GM19395 (cell line): ENCODE measurements around the gene PIK3R6.
"Not testable (repeated sequence)": the region's sequence is repeated elsewhere in the genome, so short reads cannot be mapped to it uniquely, and the experiment has no call there.

Source experiments
- ATAC-seq: cut with Tn5 transposase; IDR thresholded peaks from one replicate; pipeline ENCODE4 v1.9.1; 2021; ENCODE audit warnings: mild to moderate bottlenecking, moderate library complexity; ENCODE audit not compliant: unreplicated experiment

PIK3R6 gene

DNA sequence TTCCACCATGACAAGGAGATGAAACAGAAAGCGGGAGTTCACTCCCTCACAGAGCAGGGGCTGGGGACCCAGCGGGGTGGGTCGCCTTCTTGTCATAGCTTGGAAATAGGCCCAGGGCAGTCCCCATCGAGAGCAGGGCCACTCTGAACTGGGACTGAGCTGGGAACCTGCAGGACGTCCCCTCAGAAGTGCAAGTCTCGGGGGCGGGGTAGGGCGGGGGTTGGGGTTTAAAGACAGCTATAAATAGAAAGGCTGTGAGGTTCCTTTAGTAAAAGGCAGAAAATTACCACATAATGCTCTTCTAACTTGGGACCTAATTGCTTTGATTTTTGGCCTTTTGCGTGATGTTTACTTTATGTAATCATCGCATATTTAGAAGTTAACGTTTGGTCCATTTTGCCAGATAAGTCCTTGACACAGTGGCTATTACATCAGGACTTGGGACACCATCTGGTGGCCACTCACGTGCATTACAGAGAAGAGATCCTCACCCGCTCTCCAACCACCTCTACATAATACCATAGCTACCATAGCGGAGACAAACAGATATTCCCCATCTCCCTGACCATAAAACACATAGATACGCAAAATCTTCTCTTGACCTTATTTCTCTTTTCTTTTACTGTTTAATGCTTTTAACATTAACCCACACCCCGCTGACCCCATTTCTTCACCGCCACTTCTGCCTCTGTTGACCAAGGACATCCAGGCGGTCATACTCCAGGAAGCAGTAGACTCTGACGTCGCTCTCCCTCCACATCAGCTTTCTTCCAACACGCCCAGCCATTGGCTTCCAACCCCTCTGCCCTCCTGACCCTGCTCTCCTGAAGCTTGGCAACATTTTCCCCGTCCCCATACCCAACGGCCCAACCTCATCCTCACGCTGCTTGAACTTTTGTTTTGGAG is 27.5 kb upstream of the PIK3R6 start:
- no peak for ATAC-seq

DNA sequence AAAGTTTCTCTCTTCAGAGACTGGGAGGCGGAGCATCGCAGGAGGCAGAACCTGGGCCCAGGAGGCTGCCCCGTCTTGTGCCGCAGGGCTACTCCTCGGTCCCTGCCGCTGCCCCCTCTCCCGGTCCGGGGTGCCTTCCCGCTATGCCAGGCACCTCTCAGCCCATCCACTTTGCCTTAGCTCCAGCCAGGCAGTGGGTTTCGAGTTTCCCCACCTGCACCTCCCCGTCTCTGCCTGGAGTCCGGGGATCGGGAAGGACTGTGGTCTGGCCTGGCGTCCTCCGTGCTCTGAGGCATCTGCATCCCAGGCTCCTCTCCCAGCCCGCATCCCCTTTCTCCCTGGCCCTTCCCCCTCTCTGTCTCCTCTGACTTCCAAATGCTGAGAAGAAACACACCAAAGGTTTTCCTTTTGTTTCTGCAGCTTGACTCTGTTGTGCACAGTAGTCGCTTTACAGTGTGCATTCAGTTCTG is 26.8 kb upstream of the PIK3R6 start:
- ATAC-seq, result no peak

GRCh38 chr17:8893621-8894201 is 26.2 kb upstream of the PIK3R6 start:
- ATAC-seq, result no peak

DNA sequence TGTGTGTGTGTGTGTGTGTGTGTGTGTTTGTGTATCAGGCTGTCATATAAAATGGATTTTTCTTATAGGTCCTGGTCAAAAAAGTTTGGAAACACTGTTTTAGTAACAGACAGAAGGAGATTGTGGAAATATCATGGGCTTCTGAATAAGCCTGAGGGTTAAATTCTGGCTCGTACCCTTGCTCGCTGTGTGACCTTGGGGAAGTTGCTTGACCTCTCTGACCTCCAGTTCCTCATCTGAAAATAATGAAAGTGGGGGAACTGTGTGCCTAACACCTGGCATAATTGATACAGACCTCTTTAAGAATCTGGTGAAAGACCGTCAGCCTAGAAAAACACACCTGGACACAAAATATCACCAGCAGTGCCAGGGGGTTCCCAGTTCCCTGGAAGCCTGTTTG is 25.6 kb upstream of the PIK3R6 start:
- no peak for ATAC-seq

GRCh38 chr17:8892338-8892690 is 24.8 kb upstream of the PIK3R6 start:
- no peak for ATAC-seq

GRCh38 chr17:8890671-8891070 is 23.2 kb upstream of the PIK3R6 start:
- ATAC-seq, result no peak

- no peak for ATAC-seq
Observed at GRCh38 chr17:8889458-8890210, 22.2 kb upstream of the PIK3R6 start.

DNA sequence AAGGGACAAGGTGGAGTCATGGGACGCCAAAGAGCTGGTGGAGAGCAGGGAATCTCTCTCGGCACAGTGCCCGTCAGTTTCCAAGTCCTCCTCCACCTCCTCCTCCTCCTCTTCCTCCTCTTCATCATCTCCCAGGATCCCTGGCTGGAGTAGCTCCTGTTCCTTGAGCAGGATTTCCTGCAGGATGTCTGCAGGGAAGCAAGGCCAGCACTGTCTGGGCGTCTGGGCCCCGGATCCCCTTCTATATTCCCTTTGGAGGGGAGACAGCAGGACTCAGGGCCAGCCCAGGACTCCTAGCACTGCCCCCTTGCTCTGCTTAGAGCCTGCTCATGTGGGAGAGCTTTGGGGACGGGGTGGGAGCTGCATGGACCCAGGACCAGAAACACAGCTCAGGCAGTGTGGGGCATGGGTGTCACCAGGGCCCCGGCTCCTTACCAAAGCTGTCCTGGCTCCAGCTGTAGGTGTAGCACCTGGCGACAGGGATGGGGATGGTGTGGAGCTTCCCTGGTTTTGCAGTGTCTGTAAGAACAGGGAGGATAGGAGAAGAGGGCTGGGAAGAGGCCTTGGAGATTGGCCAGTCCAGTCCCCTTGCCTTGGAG is 21.3 kb upstream of the PIK3R6 start:
- ATAC-seq, result no peak

GRCh38 chr17:8887834-8888703 is 20.6 kb upstream of the PIK3R6 start:
- ATAC-seq, result no peak

GRCh38 chr17:8887301-8887700 is 19.8 kb upstream of the PIK3R6 start:
- no peak for ATAC-seq

DNA sequence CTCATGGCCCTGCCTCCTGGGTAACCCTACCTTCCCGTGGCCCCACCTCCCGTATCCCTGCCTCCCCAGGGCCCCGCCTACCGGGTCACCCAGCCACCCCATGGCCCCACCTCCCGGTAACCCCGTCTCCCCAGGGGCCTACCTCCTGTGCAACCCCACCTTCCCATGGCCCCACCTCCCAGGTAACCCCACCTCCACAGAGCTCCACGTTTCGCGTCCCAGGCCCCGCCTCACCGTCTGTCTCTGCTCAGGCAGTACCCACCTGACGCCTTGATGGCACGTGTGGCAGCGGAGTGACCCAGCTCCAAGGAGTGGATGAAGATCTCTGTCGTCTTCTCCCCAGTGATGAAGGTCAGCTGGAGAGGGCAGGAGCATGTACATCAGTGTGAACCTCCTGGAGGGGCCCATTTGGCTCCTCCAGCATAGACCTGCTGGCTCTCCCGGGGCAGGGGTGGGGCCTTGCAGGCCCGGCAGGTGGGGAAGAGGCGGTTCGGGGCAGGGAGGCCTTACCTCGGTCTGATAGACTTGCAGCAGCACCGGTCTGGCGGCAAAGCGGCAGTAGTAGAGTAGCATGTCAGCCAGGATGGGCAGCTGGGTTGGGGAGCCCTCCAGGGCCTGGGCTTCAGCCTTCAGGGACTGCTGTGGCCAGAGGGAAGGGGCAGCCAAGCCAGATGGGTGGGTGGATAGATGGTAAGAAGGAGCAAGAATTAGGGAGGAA is 18.7 kb upstream of the PIK3R6 start:
- ATAC-seq, result no peak

GRCh38 chr17:8885163-8885966 is 17.9 kb upstream of the PIK3R6 start:
- not testable (repeated sequence) for ATAC-seq

- no peak for ATAC-seq
Observed at GRCh38 chr17:8884336-8884990, 17.0 kb upstream of the PIK3R6 start.

GRCh38 chr17:8883353-8883752 is 15.9 kb upstream of the PIK3R6 start:
- ATAC-seq, result no peak

GRCh38 chr17:8881606-8882005 is 14.1 kb upstream of the PIK3R6 start:
- ATAC-seq, result no peak

DNA sequence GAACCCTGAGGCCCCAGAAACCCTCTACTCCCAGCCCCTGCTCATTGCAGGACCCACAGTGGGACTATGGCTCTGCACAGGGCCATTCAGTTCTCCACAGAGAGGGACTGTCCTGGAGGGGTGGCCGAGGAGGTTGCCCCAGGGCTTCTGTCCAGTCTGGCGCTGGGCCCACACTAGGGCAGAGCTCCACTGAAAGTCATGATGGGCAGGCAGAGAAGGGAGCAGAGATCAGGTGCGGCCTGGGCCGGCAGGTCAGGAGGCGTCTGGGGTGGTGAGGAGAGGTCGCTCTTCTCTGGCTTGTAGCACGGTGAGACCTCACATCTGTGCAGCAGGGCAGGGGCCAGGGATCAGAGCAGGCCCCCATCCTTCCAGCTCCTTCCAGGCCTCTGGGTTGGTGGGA is 13.0 kb upstream of the PIK3R6 start:
- ATAC-seq, result no peak

- no peak for ATAC-seq
Observed at GRCh38 chr17:8879410-8879809, 11.9 kb upstream of the PIK3R6 start.

DNA sequence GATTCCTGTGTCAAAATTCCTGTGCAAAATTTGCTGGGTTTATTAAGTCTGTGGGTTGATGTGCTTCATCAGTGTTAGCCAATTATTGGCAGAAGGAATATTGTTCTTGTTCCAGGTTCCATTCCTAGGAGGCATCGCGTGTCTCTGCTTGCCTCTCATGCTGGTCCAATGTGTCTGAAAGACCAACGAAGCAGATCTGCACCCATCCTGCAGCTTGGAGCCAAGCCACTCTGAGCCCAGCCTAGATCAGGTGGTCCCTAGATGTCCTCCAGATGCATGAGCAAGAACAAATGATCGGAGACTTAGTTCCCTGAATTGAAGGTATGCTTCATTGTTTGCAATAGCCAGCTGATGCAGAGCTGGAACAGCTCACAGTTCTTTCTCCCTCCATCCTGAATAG is 10.5 kb upstream of the PIK3R6 start:
- ATAC-seq, result no peak
